ENCODE results near the gene UBE2Q1.

The UBE2Q1 gene

GRCh38 chr1:154577346-154578057 is 19.0 kb upstream of the UBE2Q1 start:
- DNase-seq (ENCODE audit: low read depth, low spot score) = no peak

- no peak for DNase-seq (ENCODE audit: low read depth, low spot score)
Measured at GRCh38 chr1:154575951-154576566, 17.6 kb upstream of the UBE2Q1 start.

- no peak for DNase-seq (ENCODE audit: low read depth, low spot score)
Measured at GRCh38 chr1:154575147-154575927, 16.9 kb upstream of the UBE2Q1 start.

GRCh38 chr1:154574716-154575115 is 16.3 kb upstream of the UBE2Q1 start:
- DNase-seq (ENCODE audit: low read depth, low spot score) = no peak

- DNase-seq (ENCODE audit: low read depth, low spot score) = no peak
Measured at GRCh38 chr1:154573168-154573510, 14.7 kb upstream of the UBE2Q1 start.

- no peak for DNase-seq (ENCODE audit: low read depth, low spot score)
Measured at GRCh38 chr1:154572468-154573167, 14.2 kb upstream of the UBE2Q1 start.

GRCh38 chr1:154571964-154572288 is 13.5 kb upstream of the UBE2Q1 start:
- DNase-seq (ENCODE audit: low read depth, low spot score) = no peak

GRCh38 chr1:154571244-154571963 is 12.9 kb upstream of the UBE2Q1 start:
- no peak for DNase-seq (ENCODE audit: low read depth, low spot score)

GRCh38 chr1:154568157-154568815 is 9.8 kb upstream of the UBE2Q1 start:
- no peak for DNase-seq (ENCODE audit: low read depth, low spot score)

- DNase-seq (ENCODE audit: low read depth, low spot score) = peak; percentile 79
Measured at GRCh38 chr1:154567386-154568156, 9.1 kb upstream of the UBE2Q1 start, which contains the start of gene CHRNB2. Gene CHRNB2, plus strand, starts transcription at chr1:154567778. Its CDS starts 267 bp downstream, at chr1:154568045.

GRCh38 chr1:154565876-154566275 is 7.4 kb upstream of the UBE2Q1 start:
- no peak for DNase-seq (ENCODE audit: low read depth, low spot score)

- DNase-seq (ENCODE audit: low read depth, low spot score) = peak; percentile 86
Measured at GRCh38 chr1:154559466-154560044, 1.1 kb upstream of the UBE2Q1 start.

GRCh38 chr1:154558720-154559465 is 431 bp upstream of the UBE2Q1 start:
- DNase-seq (ENCODE audit: low read depth, low spot score) = peak; percentile 84

- no peak for DNase-seq (ENCODE audit: low read depth, low spot score)
Measured at GRCh38 chr1:154557248-154557938, 1.1 kb downstream of the UBE2Q1 start.

GRCh38 chr1:154556422-154556821 is 2.0 kb downstream of the UBE2Q1 start:
- no peak for DNase-seq (ENCODE audit: low read depth, low spot score)

GRCh38 chr1:154553056-154554030 is 5.1 kb downstream of the UBE2Q1 start:
- no peak for DNase-seq (ENCODE audit: low read depth, low spot score)

GRCh38 chr1:154552036-154552435 is 6.4 kb downstream of the UBE2Q1 start:
- no peak for DNase-seq (ENCODE audit: low read depth, low spot score)

Data from iPS DF 19.7 (cell line).